GM12878 (cell line): ENCODE data around the gene CDH4. TPM values are rescaled to one million over a fixed set of nuclear protein-coding genes. Genes with fewer than 3 reads are reported as not detected.

ENCODE experiments used
- ATAC-seq: fragments of 200-7000 bp; cut with Tn5 transposase; 3 replicates; pipeline ENCODE4 v1.9.1; 2020; ENCODE audit warnings: mild to moderate bottlenecking, moderate library complexity
- BruUV-seq: library from RNA; stranded (reverse); fragments of 400-500 nt; replicated peaks from 2 replicates; lab custom pipeline; 2021; lab: Mats Ljungman, UMichigan
- CTCF ChIA-PET: fragments of 300-600 bp; sonication (Branson Sonifier 250); formaldehyde crosslinking; extraction: SDS; loops from one replicate; lab custom pipeline; 2021; ENCODE audit warnings: inconsistent platforms; lab: Yijun Ruan, JAX
- POLR2A ChIA-PET: fragments of 350-600 bp; formaldehyde crosslinking; extraction: SDS; loops from one replicate; lab custom pipeline; 2021; ENCODE audit warnings: inconsistent platforms; lab: Charles Lee
- RAD21 ChIA-PET: fragments of 300-600 bp; sonication (Branson Sonifier 250); formaldehyde crosslinking; loops from one replicate; lab custom pipeline; 2023; ENCODE audit warnings: antibody characterized with exemption; ENCODE audit not compliant: unreplicated experiment; lab: Charles Lee
- SMC1A ChIA-PET: fragments of 300-600 bp; sonication (Branson Sonifier 250); formaldehyde crosslinking; loops from one replicate; lab custom pipeline; 2023; ENCODE audit not compliant: unreplicated experiment, uncharacterized antibody; lab: Charles Lee
- DNase-seq: peaks from one replicate; pipeline ENCODE4 v3.0.0-alpha.2; 2011; ENCODE audit warnings: low read depth, low spot score
- FAIRE-seq: peaks from 3 replicates; lab custom pipeline; 2011; peaks lifted over from hg19 to GRCh38; lab: Jason Lieb, UNC
- H2AFZ ChIP-seq: 2 replicates; pipeline ENCODE4 v1.6.0; 2011; ENCODE audit warnings: low read depth, low read length, control low read depth; ENCODE audit not compliant: control insufficient read depth
- H3K27ac ChIP-seq: 2 replicates; pipeline ENCODE4 v1.5.1; 2011; ENCODE audit warnings: control low read depth; ENCODE audit not compliant: control insufficient read depth, insufficient read depth
- H3K27me3 ChIP-seq, 2 experiments: replicated peaks in 1 of 2; 2 replicates each; pipeline versions ENCODE4 v1.6.0 to v1.6.1; 2011; ENCODE audit warnings: low read length in 1 of 2; ENCODE audit not compliant: control insufficient read depth in 2 of 2, insufficient read depth in 2 of 2
- H3K36me3 ChIP-seq, 2 experiments: 2 replicates each; pipeline ENCODE4 v1.5.1; 2011; ENCODE audit warnings: low read length in 1 of 2; ENCODE audit not compliant: control insufficient read depth in 2 of 2, insufficient read depth in 2 of 2
- H3K4me1 ChIP-seq: 2 replicates; pipeline ENCODE4 v1.6.1; 2011; ENCODE audit warnings: mild to moderate bottlenecking, low read length, moderate library complexity, mixed read lengths; ENCODE audit not compliant: control insufficient read depth, insufficient read depth
- H3K4me2 ChIP-seq: 2 replicates; pipeline ENCODE4 v1.6.0; 2011; ENCODE audit warnings: control low read depth; ENCODE audit not compliant: control insufficient read depth, insufficient read depth
- H3K4me3 ChIP-seq: fragments of 200-600 bp; sonication (generic); 2 replicates; pipeline ENCODE4 v1.5.1; 2016
- H3K79me2 ChIP-seq: 2 replicates; pipeline ENCODE4 v1.6.0; 2011; ENCODE audit warnings: low read length; ENCODE audit not compliant: control insufficient read depth, insufficient read depth
- H3K9ac ChIP-seq: 2 replicates; pipeline ENCODE4 v1.8.0; 2011; ENCODE audit warnings: low read length, control low read depth, mixed read lengths; ENCODE audit not compliant: control insufficient read depth, insufficient read depth
- H3K9me3 ChIP-seq: replicated peaks from 3 replicates; pipeline ENCODE4 v1.5.1; 2011; ENCODE audit warnings: mild to moderate bottlenecking, low read length; ENCODE audit not compliant: control insufficient read depth, insufficient read depth
- H4K20me1 ChIP-seq: 2 replicates; pipeline ENCODE4 v1.6.0; 2011; ENCODE audit not compliant: control insufficient read depth, insufficient read depth
- EZH2 ChIP-seq: IDR thresholded peaks from 2 replicates; pipeline ENCODE4 v1.6.1; 2012; ENCODE audit warnings: low read depth, mild to moderate bottlenecking, control low read depth, inconsistent platforms, low read length, borderline replicate concordance; ENCODE audit not compliant: control insufficient read depth
- IKZF1 ChIP-seq: fragments of 450-650 bp; conservative IDR thresholded peaks from 2 replicates; pipeline ENCODE4 v1.6.1; 2017; ENCODE audit warnings: antibody characterized with exemption, mild to moderate bottlenecking
- MYB ChIP-seq: fragments of 150-350 bp; IDR thresholded peaks from 2 replicates; pipeline ENCODE4 v1.6.1; 2014; ENCODE audit warnings: mild to moderate bottlenecking, low read depth, low read length, borderline replicate concordance
- NR2C1 ChIP-seq: fragments of 450-650 bp; IDR thresholded peaks from 2 replicates; pipeline ENCODE4 v1.6.1; 2017; ENCODE audit warnings: antibody characterized with exemption, mild to moderate bottlenecking, moderate library complexity
- NR2F1 ChIP-seq: fragments of 450-650 bp; conservative IDR thresholded peaks from 2 replicates; pipeline ENCODE4 v1.6.1; 2017; ENCODE audit warnings: mild to moderate bottlenecking
- SP1 ChIP-seq: IDR thresholded peaks from one replicate; pipeline ENCODE4 v1.6.1; 2011; ENCODE audit warnings: low read depth, low read length
- WGBS: methylation state at CpG from one replicate; pipeline ENCODE4 v1.1.6; 2016; ENCODE audit warnings: low lambda C conversion rate; ENCODE audit not compliant: insufficient replicate concordance, insufficient coverage; ENCODE audit errors: missing lambda C conversion rate; 5-methylcytosine and 5-hydroxymethylcytosine counted together
- in situ Hi-C: fragments of 300-500 bp; cut with MboI; formaldehyde crosslinking; loops from 9 replicates; pipeline ENCODE4 v1.14.3; 2018; ENCODE audit warnings: mixed read lengths
- intact Hi-C: fragments of 100-400 bp; cut with micrococcal nuclease; formaldehyde crosslinking; loops from one replicate; pipeline ENCODE4 v1.14.2; 2022; ENCODE audit not compliant: unreplicated experiment
- polyA plus RNA-seq, 11 experiments: library from polyadenylated mRNA; depleted of rRNA in 4 of 11; unstranded in 6 of 11; stranded (reverse) in 5 of 11; fragments of >200 nt; fragmentation: Nextera tagmentation in 4 of 11; fragmentation: Illumina TruSeq in 1 of 11; extraction: Ambion mirVana in 4 of 11; extraction: Trizol in 1 of 11; gene quantifications; 1 replicate in 1 of 11; 2 replicates in 10 of 11; pipeline versions ENCODE4 v1.2.1 to v1.2.3, GENCODE V29; 2011 to 2016; ENCODE audit warnings: inconsistent platforms in 2 of 11, missing spikeins in 2 of 11, low read depth in 1 of 11
- total RNA-seq, 4 experiments: library from RNA; depleted of rRNA in 3 of 4; stranded (reverse); fragments of >200 nt in 3 of 4; fragmentation: Illumina TruSeq in 1 of 4; extraction: Trizol in 1 of 4; gene quantifications; 2 replicates each; pipeline versions ENCODE4 v1.2.1 to v1.2.3, GENCODE V29; 2013 to 2021
- TF ChIP-seq, protein P1 (sequence below): fragments of 150-350 bp; IDR thresholded peaks from 2 replicates; pipeline ENCODE4 v1.6.1; 2016; ENCODE audit warnings: low read depth, low read length
- TF ChIP-seq, protein P2 (sequence below): fragments of 450-650 bp; IDR thresholded peaks from 2 replicates; pipeline ENCODE4 v1.6.1; 2017; ENCODE audit warnings: borderline replicate concordance
- TF ChIP-seq, protein P3 (sequence below): IDR thresholded peaks from 2 replicates; pipeline ENCODE4 v1.6.1; 2012; ENCODE audit warnings: low read length, inconsistent platforms
- TF ChIP-seq, protein P4 (sequence below): fragments of 450-650 bp; IDR thresholded peaks from 2 replicates; pipeline ENCODE4 v1.6.1; 2014; ENCODE audit warnings: mild to moderate bottlenecking
- TF ChIP-seq, protein P5 (sequence below): fragments of 450-650 bp; IDR thresholded peaks from 2 replicates; pipeline ENCODE4 v1.6.1; 2017; ENCODE audit warnings: mild to moderate bottlenecking

The CDH4 gene
- total and polyA plus RNA-seq, 10 of the 15 experiments (the other 5 are each of a cell fraction or from before 2014, with no cell fraction given) = not detected

DNA sequence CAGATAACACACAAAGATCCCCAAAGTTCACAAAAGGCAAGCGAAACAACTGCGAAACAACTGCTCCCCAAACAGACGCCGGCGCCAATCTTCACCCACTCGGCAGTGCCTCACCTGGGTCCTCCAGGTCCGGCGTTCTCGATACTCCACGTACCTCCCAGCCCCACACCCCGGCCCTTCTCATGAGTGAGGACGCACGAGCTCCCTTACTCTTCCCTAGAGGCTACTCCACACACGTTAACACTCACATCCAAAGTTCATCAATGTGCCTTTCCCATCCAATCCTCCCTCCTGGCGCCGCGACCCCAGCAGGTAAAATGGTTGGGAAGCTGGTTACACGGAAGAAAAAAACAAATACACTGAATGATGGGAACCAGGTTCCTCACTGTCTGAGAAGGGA is 736.6 kb downstream of the CDH4 start (continued):
- TF ChIP-seq, protein P1, sequence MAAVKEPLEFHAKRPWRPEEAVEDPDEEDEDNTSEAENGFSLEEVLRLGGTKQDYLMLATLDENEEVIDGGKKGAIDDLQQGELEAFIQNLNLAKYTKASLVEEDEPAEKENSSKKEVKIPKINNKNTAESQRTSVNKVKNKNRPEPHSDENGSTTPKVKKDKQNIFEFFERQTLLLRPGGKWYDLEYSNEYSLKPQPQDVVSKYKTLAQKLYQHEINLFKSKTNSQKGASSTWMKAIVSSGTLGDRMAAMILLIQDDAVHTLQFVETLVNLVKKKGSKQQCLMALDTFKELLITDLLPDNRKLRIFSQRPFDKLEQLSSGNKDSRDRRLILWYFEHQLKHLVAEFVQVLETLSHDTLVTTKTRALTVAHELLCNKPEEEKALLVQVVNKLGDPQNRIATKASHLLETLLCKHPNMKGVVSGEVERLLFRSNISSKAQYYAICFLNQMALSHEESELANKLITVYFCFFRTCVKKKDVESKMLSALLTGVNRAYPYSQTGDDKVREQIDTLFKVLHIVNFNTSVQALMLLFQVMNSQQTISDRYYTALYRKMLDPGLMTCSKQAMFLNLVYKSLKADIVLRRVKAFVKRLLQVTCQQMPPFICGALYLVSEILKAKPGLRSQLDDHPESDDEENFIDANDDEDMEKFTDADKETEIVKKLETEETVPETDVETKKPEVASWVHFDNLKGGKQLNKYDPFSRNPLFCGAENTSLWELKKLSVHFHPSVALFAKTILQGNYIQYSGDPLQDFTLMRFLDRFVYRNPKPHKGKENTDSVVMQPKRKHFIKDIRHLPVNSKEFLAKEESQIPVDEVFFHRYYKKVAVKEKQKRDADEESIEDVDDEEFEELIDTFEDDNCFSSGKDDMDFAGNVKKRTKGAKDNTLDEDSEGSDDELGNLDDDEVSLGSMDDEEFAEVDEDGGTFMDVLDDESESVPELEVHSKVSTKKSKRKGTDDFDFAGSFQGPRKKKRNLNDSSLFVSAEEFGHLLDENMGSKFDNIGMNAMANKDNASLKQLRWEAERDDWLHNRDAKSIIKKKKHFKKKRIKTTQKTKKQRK = no peak
- no peak for TF ChIP-seq MYB
- TF ChIP-seq IKZF1 = no peak
- no peak for TF ChIP-seq EZH2
- TF ChIP-seq, protein P2, sequence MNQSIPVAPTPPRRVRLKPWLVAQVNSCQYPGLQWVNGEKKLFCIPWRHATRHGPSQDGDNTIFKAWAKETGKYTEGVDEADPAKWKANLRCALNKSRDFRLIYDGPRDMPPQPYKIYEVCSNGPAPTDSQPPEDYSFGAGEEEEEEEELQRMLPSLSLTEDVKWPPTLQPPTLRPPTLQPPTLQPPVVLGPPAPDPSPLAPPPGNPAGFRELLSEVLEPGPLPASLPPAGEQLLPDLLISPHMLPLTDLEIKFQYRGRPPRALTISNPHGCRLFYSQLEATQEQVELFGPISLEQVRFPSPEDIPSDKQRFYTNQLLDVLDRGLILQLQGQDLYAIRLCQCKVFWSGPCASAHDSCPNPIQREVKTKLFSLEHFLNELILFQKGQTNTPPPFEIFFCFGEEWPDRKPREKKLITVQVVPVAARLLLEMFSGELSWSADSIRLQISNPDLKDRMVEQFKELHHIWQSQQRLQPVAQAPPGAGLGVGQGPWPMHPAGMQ = no peak
- TF ChIP-seq, all 136 proteins: peak for 0

DNA sequence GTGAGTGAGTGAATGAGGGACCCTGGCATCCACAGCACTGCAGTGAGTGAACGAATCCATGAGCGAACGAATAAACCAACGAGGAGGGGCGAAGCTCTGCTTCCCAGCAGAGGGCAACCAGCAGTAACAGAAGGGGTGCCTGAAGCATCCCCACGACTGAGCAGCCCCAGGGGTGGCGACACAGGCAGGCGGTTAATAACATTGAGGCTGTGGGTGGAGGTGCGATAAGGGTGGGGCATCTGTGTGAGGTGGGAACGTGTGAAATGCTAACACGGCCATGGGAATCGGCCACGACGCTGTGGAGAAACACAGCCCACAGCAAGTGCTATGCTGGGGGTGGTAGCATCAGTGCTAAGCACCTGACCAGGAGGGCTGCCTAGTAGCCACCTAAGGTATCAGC is 737.7 kb downstream of the CDH4 start:
- in situ Hi-C loops = no loop called here
- FAIRE-seq = no peak
- Histone ChIP-seq H3K27me3 (no peaks in the 10 kb centered on the region), H3K9ac (no peak overlapping the region), H3K27ac (no peak overlapping the region), H4K20me1 (no peaks in the 10 kb centered on the region), H3K4me3 (no peak overlapping the region), H3K9me3 (peaks cover 4% of the 10 kb centered on the region; the same call in 1 of the 3 replicates), H3K36me3 (peaks cover 10 to 14% of the 10 kb centered on the region in 2 experiments), H3K79me2 (no peaks in the 10 kb centered on the region), H2AFZ (no peak overlapping the region), H3K4me2 (no peak overlapping the region), H3K4me1 (no peaks in the 10 kb centered on the region; the same call in 1 of the 2 replicates)
- SMC1A ChIA-PET = no interaction called here
- CTCF ChIA-PET = no interaction called here
- intact Hi-C loops = no loop called here
- POLR2A ChIA-PET = no interaction called here
- DNase-seq = no peak
- BruUV-seq = no TSS peak
- RAD21 ChIA-PET = no interaction called here
- TF ChIP-seq, protein P3, sequence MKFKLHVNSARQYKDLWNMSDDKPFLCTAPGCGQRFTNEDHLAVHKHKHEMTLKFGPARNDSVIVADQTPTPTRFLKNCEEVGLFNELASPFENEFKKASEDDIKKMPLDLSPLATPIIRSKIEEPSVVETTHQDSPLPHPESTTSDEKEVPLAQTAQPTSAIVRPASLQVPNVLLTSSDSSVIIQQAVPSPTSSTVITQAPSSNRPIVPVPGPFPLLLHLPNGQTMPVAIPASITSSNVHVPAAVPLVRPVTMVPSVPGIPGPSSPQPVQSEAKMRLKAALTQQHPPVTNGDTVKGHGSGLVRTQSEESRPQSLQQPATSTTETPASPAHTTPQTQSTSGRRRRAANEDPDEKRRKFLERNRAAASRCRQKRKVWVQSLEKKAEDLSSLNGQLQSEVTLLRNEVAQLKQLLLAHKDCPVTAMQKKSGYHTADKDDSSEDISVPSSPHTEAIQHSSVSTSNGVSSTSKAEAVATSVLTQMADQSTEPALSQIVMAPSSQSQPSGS = no peak
- no peak for TF ChIP-seq SP1
- TF ChIP-seq NR2C1 = no peak
- TF ChIP-seq, protein P4, sequence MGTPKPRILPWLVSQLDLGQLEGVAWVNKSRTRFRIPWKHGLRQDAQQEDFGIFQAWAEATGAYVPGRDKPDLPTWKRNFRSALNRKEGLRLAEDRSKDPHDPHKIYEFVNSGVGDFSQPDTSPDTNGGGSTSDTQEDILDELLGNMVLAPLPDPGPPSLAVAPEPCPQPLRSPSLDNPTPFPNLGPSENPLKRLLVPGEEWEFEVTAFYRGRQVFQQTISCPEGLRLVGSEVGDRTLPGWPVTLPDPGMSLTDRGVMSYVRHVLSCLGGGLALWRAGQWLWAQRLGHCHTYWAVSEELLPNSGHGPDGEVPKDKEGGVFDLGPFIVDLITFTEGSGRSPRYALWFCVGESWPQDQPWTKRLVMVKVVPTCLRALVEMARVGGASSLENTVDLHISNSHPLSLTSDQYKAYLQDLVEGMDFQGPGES = no peak
- TF ChIP-seq, protein P5, sequence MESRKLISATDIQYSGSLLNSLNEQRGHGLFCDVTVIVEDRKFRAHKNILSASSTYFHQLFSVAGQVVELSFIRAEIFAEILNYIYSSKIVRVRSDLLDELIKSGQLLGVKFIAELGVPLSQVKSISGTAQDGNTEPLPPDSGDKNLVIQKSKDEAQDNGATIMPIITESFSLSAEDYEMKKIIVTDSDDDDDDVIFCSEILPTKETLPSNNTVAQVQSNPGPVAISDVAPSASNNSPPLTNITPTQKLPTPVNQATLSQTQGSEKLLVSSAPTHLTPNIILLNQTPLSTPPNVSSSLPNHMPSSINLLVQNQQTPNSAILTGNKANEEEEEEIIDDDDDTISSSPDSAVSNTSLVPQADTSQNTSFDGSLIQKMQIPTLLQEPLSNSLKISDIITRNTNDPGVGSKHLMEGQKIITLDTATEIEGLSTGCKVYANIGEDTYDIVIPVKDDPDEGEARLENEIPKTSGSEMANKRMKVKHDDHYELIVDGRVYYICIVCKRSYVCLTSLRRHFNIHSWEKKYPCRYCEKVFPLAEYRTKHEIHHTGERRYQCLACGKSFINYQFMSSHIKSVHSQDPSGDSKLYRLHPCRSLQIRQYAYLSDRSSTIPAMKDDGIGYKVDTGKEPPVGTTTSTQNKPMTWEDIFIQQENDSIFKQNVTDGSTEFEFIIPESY = no peak
- TF ChIP-seq NR2F1 = no peak
- 99% methylated on average over 14 of the region's 14 CpGs for WGBS
- ATAC-seq = no peak
